Left forelimb (tissue), 1 donor: Measurements from ENCODE around the gene NCF2.

Experiments
- DNase-seq: peaks from one replicate; pipeline ENCODE4 v3.0.0-alpha.2; 2018; ENCODE audit warnings: low spot score

Gene NCF2

DNA sequence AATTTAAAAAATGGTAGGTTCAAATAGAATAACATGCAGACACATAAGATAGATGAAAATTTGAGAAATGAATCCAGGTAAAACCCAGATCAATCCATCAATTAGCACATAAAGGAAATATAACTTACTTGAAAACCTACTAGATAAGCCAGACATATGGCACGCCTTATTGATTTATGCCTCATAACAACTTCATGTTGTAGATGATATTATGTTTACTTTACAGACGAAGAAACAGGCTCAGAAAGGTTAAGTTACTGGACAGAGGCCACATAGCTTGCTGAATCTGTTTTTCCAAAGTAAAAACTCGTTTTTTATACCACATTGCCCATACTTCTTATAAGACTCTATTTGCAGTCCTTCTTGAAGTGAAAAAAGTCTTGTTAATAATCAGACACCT is 22.1 kb upstream of the NCF2 start:
- DNase-seq: no peak

GRCh38 chr1:183611021-183611420 is 20.8 kb upstream of the NCF2 start:
- no peak for DNase-seq

DNA sequence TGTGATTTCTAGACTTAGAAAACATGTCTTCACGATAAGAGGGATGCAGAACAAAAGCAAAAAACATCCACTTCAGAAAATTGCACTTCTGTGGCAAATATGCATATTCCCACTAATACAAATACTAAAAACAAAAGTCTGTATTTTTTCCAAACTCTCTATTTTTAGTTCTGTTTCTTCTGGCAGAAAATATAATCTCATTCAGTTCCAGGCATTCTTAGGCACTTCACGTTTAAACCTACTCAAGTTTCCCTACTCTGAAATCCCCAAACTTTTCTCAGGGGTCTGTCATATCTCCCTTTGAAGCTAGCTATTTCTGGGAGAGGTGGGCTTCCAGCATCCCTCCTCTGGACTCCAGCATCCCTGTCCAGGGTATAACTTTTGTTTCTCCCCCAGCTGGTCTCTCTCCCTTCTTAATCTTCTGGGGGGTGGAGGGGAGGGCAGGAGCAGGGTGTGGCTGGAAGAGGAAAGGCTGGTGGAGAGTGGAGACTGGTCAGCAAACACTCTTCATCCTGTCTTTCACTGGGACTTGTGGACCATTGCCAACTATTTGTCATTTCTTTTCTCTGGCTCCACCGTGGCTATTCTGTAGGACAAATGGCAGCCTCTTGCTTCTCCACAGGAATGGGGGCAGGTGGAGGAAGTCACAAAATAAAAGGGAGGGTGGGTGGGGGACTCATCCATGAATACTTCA is 19.6 kb upstream of the NCF2 start:
- no peak for DNase-seq

DNA sequence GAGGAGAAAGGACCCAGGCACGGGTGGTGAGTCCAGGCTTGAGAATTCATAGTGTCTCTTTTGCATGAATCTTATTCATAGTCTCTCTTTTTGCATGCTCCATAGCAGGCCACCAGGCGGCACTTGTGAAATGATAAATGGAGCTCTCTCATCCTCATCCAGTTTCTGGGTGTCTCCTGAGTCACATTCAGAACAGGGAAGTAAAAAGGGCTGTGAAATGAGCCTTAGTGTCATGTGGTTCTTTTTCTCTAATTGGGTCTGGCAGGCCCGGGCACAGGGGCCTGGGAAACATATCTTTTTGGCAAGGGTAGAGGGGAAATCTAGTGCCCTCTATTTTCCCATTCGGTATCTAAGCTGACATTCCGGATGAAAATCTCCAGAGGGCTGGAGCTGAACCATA is 19.1 kb upstream of the NCF2 start:
- no peak for DNase-seq

GRCh38 chr1:183607322-183607980 is 17.2 kb upstream of the NCF2 start:
- DNase-seq: no peak

DNA sequence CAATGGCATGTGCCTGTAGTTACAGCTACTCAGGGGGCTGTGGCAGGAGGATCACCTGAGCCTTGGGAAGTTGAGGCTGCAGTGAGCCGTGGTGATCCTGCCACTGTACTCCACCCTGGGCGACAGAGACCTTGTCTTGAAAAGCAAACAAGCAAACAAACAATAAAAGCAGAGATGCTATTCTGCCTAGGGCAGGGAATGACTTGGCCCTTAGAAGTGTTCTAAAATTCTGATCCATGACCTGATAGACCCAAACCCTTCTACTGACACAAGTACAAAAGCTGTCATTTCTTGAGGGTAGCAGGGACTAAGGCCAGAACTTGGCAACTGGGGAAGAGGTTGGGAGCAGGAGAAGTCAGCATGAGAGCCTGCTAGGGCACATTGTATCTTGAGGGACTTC is 15.6 kb upstream of the NCF2 start:
- no peak for DNase-seq

DNA sequence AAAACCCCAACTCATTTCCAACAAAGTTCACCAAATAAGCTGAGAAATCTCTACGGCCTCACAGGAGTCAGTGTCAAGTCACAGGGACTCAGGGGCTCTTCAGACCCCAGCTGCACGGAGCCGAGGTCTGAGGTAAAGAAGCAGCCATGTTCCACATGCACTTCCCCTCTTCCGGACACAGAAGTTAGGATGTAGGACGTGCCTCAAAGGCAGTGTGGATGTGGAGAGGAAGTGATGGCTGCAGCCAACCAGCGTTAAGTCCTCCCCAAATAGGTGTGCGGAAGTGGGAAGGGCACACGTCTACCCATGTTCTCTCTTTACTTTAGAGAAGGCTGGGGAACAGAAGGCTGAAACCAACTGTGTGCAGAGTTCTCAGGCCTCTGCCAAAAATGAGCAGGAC is 14.6 kb upstream of the NCF2 start:
- no peak for DNase-seq

DNA sequence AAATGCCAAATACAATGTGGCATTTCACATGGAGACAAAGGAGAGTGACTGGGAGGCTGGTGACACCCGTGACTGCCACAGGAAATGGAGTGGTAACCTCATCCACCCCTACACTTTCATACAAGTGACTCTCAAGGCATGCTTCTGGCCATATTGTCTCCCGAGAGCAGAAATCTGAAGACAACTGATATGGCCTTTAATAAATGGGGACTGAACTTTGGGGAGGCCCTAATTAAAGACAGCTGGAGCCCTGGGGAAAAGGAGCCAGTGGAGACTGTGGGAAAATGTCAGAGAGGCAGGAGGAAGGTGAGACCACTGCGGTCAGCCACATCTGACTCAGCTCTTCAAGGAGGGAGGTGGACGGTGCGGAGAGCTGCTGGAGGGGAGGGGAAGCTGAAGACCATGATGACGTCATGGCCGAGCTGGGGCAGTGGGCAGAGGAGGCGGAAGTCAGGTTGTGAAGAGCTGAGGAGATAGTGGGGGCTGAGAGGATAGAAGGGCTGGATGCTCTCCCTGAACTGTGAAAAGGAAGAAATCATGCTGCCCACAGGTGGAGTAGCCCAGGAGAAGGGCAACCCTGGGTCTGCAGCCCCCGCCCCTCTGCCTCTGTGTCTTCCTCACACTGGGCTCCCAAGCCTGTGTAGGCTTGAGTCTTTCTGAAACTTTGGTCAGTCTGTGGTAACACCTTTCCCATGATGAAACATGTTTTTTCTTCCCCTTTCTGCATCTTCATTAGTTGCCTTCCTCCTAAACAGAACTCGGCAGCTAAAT is 14.0 kb upstream of the NCF2 start:
- no peak for DNase-seq

- no peak for DNase-seq
Measured at GRCh38 chr1:183602510-183602909, 12.3 kb upstream of the NCF2 start.

DNA sequence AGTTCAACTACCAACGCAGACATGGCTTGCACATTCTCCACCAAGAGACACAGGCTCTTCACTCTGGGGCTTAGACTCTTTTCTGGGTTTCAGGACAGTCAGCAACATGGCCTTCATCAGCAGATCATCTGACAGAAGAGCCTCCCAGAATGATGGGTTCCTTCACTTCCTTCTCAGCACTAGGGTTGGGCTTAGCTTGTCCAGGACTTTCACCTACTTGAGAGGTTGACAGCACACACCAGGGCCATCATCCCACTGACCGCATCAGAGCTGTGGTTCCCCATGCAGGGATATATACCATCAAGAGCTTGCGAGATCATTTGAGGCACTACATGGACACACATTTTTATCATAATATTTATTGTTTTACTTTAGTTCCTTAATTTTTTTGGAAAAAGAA is 10.4 kb upstream of the NCF2 start:
- no peak for DNase-seq

GRCh38 chr1:183600136-183600535 is 9.9 kb upstream of the NCF2 start:
- DNase-seq: no peak

- no peak for DNase-seq
Measured at GRCh38 chr1:183598386-183598785, 8.1 kb upstream of the NCF2 start.

- no peak for DNase-seq
Measured at GRCh38 chr1:183597656-183598347, 7.5 kb upstream of the NCF2 start.

- DNase-seq: no peak
Measured at GRCh38 chr1:183596500-183596899, 6.2 kb upstream of the NCF2 start.

- DNase-seq: no peak
Measured at GRCh38 chr1:183595537-183595936, 5.3 kb upstream of the NCF2 start.

- DNase-seq: no peak
Measured at GRCh38 chr1:183593356-183593755, 3.1 kb upstream of the NCF2 start.

GRCh38 chr1:183592733-183593132 is 2.5 kb upstream of the NCF2 start:
- no peak for DNase-seq

GRCh38 chr1:183589874-183590243 is 400 bp downstream of the NCF2 start:
- DNase-seq: no peak

DNA sequence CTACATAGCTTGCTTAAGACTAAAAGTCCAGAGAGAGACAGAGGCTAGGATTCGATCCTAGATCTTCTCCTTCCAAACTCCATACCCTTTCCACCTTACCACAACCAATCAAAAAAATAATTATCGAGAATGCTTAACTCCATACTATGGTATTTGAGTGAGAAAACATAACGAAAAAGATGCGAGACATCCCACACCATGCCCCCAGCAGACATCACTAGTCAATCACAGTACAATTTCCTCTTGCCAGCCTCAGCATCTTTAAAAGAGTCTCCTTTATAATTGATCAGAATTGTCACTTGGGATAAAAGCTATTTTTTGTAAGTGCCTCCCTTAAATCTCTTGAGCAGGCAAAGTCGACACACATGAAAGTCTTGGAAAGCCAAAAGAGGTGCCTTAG is 875 bp downstream of the NCF2 start:
- DNase-seq: no peak

DNA sequence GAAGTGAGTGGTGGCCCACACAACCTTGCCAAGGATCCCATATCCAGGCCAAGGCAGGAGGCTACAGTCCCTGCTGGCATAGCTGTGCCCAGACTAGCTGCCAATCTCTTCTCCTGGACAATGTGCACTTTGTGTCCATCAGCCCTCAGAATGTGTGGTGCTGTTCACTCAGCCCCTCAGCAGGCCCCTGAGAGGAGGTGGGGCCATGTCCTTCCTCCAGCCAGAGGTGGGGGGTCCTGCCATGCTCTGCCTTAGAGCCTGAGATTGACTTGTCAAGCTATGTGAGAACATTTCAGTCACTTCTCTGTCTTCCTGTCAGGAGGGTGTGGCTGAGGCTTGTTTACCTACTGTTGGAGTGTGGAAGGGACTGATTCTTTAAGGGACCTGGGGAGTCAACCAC is 1.4 kb downstream of the NCF2 start:
- DNase-seq: no peak

DNA sequence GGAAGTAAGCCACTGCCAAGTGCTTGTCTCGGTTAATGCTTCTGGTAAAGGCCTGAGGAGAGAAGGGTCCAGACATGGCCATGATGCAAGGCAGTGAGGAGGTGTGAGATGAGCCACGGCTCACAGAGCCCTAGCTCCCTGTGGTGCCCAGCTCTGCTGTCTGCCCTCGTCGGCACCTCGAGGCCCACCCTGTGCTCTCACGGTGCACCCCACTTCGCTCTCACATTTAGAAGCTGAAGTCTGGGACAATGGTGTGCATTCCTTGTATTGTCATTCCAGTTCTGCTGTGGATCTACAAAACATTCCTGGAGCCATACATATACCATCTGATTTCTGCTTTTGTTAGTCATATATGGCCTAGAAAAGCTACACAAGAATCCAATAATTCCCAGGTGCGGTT is 3.3 kb downstream of the NCF2 start:
- no peak for DNase-seq

DNA sequence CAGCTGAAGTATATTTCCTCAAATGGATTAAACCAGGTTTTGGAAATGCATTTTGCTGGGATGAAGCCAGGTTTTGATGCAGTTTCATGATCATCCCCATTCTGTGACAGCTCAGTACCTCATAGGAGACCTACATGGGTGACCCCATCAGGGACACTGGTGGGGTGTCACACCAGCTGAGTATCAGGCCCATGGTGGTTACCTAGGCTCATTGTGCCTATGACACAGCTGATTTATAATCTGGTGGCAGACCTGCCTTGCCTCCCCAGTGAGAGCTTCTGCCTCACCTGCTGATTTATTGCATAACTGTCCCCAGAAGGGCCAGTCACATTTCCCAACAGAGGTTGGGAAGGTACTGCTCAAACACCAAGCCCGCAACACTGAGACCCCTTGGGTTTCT is 3.8 kb downstream of the NCF2 start:
- DNase-seq: no peak

DNA sequence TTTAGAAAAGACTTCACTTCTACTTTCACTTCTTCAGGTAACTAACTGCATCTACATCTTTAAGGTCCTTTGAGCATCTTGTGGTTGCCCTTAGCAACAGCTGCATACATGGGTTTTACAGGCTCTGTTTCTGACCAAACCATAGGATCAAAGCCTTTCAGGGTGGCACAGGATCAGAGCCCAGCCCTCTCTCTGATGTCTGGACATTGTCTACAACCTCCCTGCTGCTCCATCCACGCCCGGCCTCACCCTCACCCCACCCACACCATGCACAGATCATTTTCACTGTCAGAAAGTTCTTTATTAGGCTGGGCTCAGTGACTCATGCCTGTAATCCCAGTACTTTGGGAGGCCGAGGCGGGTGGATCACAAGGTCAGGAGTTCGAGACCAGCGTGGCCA is 5.2 kb downstream of the NCF2 start:
- DNase-seq: no peak
